HepG2 (cell line): ENCODE measurements around the gene APOC4. TPM values are rescaled to one million over a fixed set of nuclear protein-coding genes. Genes with fewer than 3 reads are reported as not detected.

ENCODE experiments used
- ATAC-seq: fragments of 200-7000 bp; cut with Tn5 transposase; 3 replicates; pipeline ENCODE4 v1.9.1; 2020; ENCODE audit warnings: mild to moderate bottlenecking, moderate library complexity
- BruUV-seq: library from RNA; stranded (reverse); fragments of 400-500 nt; replicated peaks from 2 replicates; lab custom pipeline; 2021; lab: Mats Ljungman, UMichigan
- CTCF ChIA-PET: fragments of 300-600 bp; formaldehyde crosslinking; extraction: SDS; loops from one replicate; lab custom pipeline; 2021; ENCODE audit warnings: low total read pairs, inconsistent platforms, low intra/inter-chr PET ratio; lab: Yijun Ruan, JAX
- POLR2A ChIA-PET: fragments of 350-600 bp; sonication (Branson Sonifier 250); formaldehyde crosslinking; loops from one replicate; lab custom pipeline; 2020; ENCODE audit warnings: antibody characterized with exemption, inconsistent platforms; lab: Yijun Ruan, JAX
- DNase-seq: peaks from one replicate; pipeline ENCODE4 v3.0.0-alpha.2; 2015; ENCODE audit warnings: low spot score
- FAIRE-seq: peaks from 3 replicates; lab custom pipeline; 2011; peaks lifted over from hg19 to GRCh38; lab: Jason Lieb, UNC
- H2AFZ ChIP-seq: one replicate; pipeline ENCODE4 v1.6.1; 2011; ENCODE audit warnings: low read length, inconsistent platforms
- H3K27ac ChIP-seq: fragments of 300-600 bp; 3 replicates; pipeline ENCODE4 v1.8.0; 2011; ENCODE audit warnings: mixed run types, mild to moderate bottlenecking, mixed read lengths, low read length, inconsistent platforms; ENCODE audit not compliant: insufficient read depth; ENCODE audit errors: extremely low read length
- H3K27me3 ChIP-seq, 2 experiments: fragments of 200-600 bp in 1 of 2; 2 replicates in 1 of 2; 3 replicates in 1 of 2; pipeline versions ENCODE4 v1.6.0 to v1.8.0; 2011; ENCODE audit warnings: low read length in 2 of 2, mild to moderate bottlenecking in 2 of 2, moderate library complexity in 2 of 2, inconsistent platforms in 1 of 2; ENCODE audit not compliant: insufficient read depth in 2 of 2, control insufficient read depth in 1 of 2
- H3K36me3 ChIP-seq, 2 experiments: fragments of 200-600 bp in 1 of 2; replicated peaks in 1 of 2; 2 replicates in 1 of 2; 3 replicates in 1 of 2; pipeline versions ENCODE4 v1.5.1 to v1.8.0; 2011; ENCODE audit warnings: low read length in 2 of 2, inconsistent platforms in 1 of 2; ENCODE audit not compliant: insufficient read depth in 2 of 2, control insufficient read depth in 1 of 2
- H3K4me1 ChIP-seq: 2 replicates; pipeline ENCODE4 v1.5.1; 2012; ENCODE audit warnings: low read length, inconsistent platforms; ENCODE audit not compliant: insufficient read depth
- H3K4me2 ChIP-seq: 2 replicates; pipeline ENCODE4 v1.6.0; 2011; ENCODE audit warnings: low read depth, low read length, inconsistent platforms
- H3K4me3 ChIP-seq, 3 experiments: fragments of 200-600 bp in 1 of 3; sonication (generic), shearing (Covaris generic) in 1 of 3; replicated peaks in 1 of 3; 2 replicates each; pipeline ENCODE4 v1.5.1; 2011 to 2016; ENCODE audit warnings: low read length in 3 of 3, inconsistent platforms in 2 of 3, low read depth in 2 of 3, mild to moderate bottlenecking in 2 of 3, control low read depth in 1 of 3, mixed read lengths in 1 of 3; ENCODE audit not compliant: insufficient read depth in 1 of 3
- H3K79me2 ChIP-seq: one replicate; pipeline ENCODE4 v1.6.1; 2011; ENCODE audit warnings: low read length, inconsistent platforms; ENCODE audit not compliant: insufficient read depth
- H3K9ac ChIP-seq: 2 replicates; pipeline ENCODE4 v1.6.0; 2011; ENCODE audit warnings: mild to moderate bottlenecking, low read depth, low read length, inconsistent platforms; ENCODE audit not compliant: insufficient read depth
- H3K9me3 ChIP-seq: 2 replicates; pipeline ENCODE4 v1.5.1; 2012; ENCODE audit warnings: mild to moderate bottlenecking, low read length
- H4K20me1 ChIP-seq: 2 replicates; pipeline ENCODE4 v1.6.0; 2011; ENCODE audit warnings: inconsistent platforms, mild to moderate bottlenecking, low read length, moderate library complexity; ENCODE audit not compliant: insufficient read depth
- ATAD3A ChIP-seq: sonication (generic); formaldehyde crosslinking; IDR thresholded peaks from 2 replicates; pipeline ENCODE4 v1.4.0; 2020; ENCODE audit warnings: missing genetic modification reagents
- CBX5 ChIP-seq: sonication (generic); formaldehyde crosslinking; IDR thresholded peaks from 2 replicates; pipeline ENCODE4 v1.4.0; 2020; ENCODE audit warnings: missing genetic modification reagents, borderline replicate concordance
- ISL2 ChIP-seq: sonication (generic); formaldehyde crosslinking; IDR thresholded peaks from 2 replicates; pipeline ENCODE4 v1.5.0; 2020; ENCODE audit warnings: missing genetic modification reagents
- KLF12 ChIP-seq: sonication (generic); formaldehyde crosslinking; IDR thresholded peaks from 2 replicates; pipeline ENCODE4 v1.4.0; 2020; ENCODE audit warnings: missing genetic modification reagents, borderline replicate concordance
- NFYC ChIP-seq: IDR thresholded peaks from 2 replicates; pipeline ENCODE4 v1.6.1; 2016; ENCODE audit warnings: missing genetic modification reagents, missing compliant biosample characterization
- PLRG1 ChIP-seq: fragments of 450-650 bp; conservative IDR thresholded peaks from 2 replicates; pipeline ENCODE4 v1.6.1; 2016
- ZFP90 ChIP-seq: sonication (generic); formaldehyde crosslinking; IDR thresholded peaks from 2 replicates; pipeline ENCODE4 v1.8.0; 2022; ENCODE audit warnings: missing genetic modification reagents, mild to moderate bottlenecking, inconsistent platforms, borderline replicate concordance
- ZSCAN9 ChIP-seq: IDR thresholded peaks from 2 replicates; pipeline ENCODE4 v1.6.1; 2016; ENCODE audit warnings: borderline replicate concordance
- WGBS: methylation state at CpG from one replicate; pipeline ENCODE4 v1.1.6; 2017; ENCODE audit warnings: low lambda C conversion rate; 5-methylcytosine and 5-hydroxymethylcytosine counted together
- in situ Hi-C: cut with HindIII; loops from 2 replicates; pipeline ENCODE4 v1.10.0; 2017; ENCODE audit warnings: low pct_unique_long_range_greater_than_20kb; ENCODE audit not compliant: extremely low pct_ligation_motif_present
- intact Hi-C: fragments of 100-400 bp; cut with micrococcal nuclease; formaldehyde crosslinking; loops from one replicate; pipeline ENCODE4 v1.10.0; 2022; ENCODE audit not compliant: unreplicated experiment
- polyA plus RNA-seq, 8 experiments: library from polyadenylated mRNA; depleted of rRNA in 3 of 8; stranded (reverse) in 7 of 8; unstranded in 1 of 8; fragments of >200 nt; fragmentation: Illumina TruSeq in 4 of 8; extraction: Trizol in 4 of 8; gene quantifications; 2 replicates each; pipeline versions ENCODE4 v1.2.1 to v1.2.3, GENCODE V29; 2011 to 2016; ENCODE audit warnings: low read depth in 4 of 8, missing spikeins in 1 of 8, mixed read lengths in 1 of 8; ENCODE audit not compliant: insufficient read depth in 1 of 8
- total RNA-seq, 5 experiments: library from RNA; depleted of rRNA; stranded (reverse); fragments of >200 nt; fragmentation: Illumina TruSeq; extraction: Trizol; gene quantifications; 2 replicates each; pipeline ENCODE4 v1.2.3, GENCODE V29; 2016; ENCODE audit warnings: low read depth in 1 of 5
- TF ChIP-seq, protein P1 (sequence below): sonication (generic); formaldehyde crosslinking; IDR thresholded peaks from 2 replicates; pipeline ENCODE4 v1.8.0; 2022; ENCODE audit warnings: mild to moderate bottlenecking, missing genetic modification reagents
- TF ChIP-seq, protein P2 (sequence below), 2 experiments: fragments of 450-650 bp in 1 of 2; sonication (generic) in 1 of 2; formaldehyde crosslinking; IDR thresholded peaks; 2 replicates each; pipeline versions ENCODE4 v1.5.0 to v1.8.0; 2020 to 2022; ENCODE audit warnings: mild to moderate bottlenecking in 1 of 2, missing genetic modification reagents in 1 of 2
- TF ChIP-seq, protein P3 (sequence below): sonication (generic); formaldehyde crosslinking; IDR thresholded peaks from 2 replicates; pipeline ENCODE4 v1.8.1; 2023; ENCODE audit warnings: mild to moderate bottlenecking, inconsistent platforms, moderate library complexity, missing genetic modification reagents, borderline replicate concordance
- TF ChIP-seq, protein P4 (sequence below): sonication (generic); formaldehyde crosslinking; IDR thresholded peaks from 2 replicates; pipeline ENCODE4 v1.4.0; 2020; ENCODE audit warnings: missing genetic modification reagents, mild to moderate bottlenecking, borderline replicate concordance
- TF ChIP-seq, protein P5 (sequence below): sonication (generic); formaldehyde crosslinking; IDR thresholded peaks from 2 replicates; pipeline ENCODE4 v1.4.0; 2020; ENCODE audit warnings: missing genetic modification reagents, borderline replicate concordance

The APOC4 gene
- total and polyA plus RNA-seq, 2 of the 13 experiments (the other 11 are each of a cell fraction or from before 2014, with no cell fraction given): 0.46 TPM; not detected in 1

DNA sequence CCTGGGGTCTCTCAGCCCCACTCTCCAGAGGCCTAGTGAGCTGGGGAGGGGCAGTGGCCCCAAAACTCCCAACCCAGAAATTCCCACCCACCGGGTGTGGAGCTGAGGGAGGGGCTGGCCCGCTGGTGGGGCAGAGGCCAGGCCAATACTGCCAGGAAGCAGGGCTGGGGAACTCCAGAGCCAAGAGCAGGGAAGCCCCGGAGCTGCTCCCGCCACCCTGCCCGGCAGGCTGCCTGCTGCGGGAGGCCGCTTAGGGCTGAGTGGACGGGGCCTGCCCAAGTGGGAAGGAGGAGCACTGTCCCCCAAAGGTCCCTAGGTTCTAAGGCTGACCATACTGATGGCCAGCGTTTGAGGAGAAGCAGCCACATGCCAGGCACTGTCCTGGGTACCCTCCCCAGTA is 46.2 kb downstream of the APOC4 start:
- Histone ChIP-seq H3K4me1 (no peaks in the 10 kb centered on the region), H3K9me3 (no peaks in the 10 kb centered on the region), H3K27ac (no peak overlapping the region), H3K79me2 (no peaks in the 10 kb centered on the region), H3K9ac (no peak overlapping the region), H4K20me1 (no peaks in the 10 kb centered on the region), H2AFZ (no peak overlapping the region), H3K4me3 (no peak overlapping the region), H3K36me3 (peaks cover 20 to 62% of the 10 kb centered on the region in 2 experiments), H3K27me3 (no peaks in the 10 kb centered on the region), H3K4me2 (no peak overlapping the region)
- DNase-seq (no peak), FAIRE-seq (no peak), ATAC-seq (no peak)
- TF ChIP-seq ZFP90 (CRISPR knock-in tag) (no peak), ZSCAN9 (CRISPR knock-in tag) (no peak), PLRG1 (no peak), KLF12 (no peak), ATAD3A (no peak), ISL2 (CRISPR knock-in tag) (no peak), CBX5 (CRISPR knock-in tag) (no peak), NFYC (CRISPR knock-in tag) (no peak)
- TF ChIP-seq, protein P1, sequence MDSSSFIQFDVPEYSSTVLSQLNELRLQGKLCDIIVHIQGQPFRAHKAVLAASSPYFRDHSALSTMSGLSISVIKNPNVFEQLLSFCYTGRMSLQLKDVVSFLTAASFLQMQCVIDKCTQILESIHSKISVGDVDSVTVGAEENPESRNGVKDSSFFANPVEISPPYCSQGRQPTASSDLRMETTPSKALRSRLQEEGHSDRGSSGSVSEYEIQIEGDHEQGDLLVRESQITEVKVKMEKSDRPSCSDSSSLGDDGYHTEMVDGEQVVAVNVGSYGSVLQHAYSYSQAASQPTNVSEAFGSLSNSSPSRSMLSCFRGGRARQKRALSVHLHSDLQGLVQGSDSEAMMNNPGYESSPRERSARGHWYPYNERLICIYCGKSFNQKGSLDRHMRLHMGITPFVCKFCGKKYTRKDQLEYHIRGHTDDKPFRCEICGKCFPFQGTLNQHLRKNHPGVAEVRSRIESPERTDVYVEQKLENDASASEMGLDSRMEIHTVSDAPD (CRISPR knock-in tag): no peak
- TF ChIP-seq, protein P2, sequence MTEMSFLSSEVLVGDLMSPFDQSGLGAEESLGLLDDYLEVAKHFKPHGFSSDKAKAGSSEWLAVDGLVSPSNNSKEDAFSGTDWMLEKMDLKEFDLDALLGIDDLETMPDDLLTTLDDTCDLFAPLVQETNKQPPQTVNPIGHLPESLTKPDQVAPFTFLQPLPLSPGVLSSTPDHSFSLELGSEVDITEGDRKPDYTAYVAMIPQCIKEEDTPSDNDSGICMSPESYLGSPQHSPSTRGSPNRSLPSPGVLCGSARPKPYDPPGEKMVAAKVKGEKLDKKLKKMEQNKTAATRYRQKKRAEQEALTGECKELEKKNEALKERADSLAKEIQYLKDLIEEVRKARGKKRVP (CRISPR knock-in tag; IDR thresholded peaks at IDR 0.05): no peak
- TF ChIP-seq, protein P3, sequence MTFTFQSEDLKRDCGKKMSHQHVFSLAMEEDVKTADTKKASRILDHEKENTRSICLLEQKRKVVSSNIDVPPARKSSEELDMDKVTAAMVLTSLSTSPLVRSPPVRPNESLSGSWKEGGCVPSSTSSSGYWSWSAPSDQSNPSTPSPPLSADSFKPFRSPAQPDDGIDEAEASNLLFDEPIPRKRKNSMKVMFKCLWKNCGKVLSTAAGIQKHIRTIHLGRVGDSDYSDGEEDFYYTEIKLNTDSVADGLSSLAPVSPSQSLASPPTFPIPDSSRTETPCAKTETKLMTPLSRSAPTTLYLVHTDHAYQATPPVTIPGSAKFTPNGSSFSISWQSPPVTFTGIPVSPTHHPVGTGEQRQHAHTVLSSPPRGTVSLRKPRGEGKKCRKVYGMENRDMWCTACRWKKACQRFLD: no peak
- TF ChIP-seq, protein P4, sequence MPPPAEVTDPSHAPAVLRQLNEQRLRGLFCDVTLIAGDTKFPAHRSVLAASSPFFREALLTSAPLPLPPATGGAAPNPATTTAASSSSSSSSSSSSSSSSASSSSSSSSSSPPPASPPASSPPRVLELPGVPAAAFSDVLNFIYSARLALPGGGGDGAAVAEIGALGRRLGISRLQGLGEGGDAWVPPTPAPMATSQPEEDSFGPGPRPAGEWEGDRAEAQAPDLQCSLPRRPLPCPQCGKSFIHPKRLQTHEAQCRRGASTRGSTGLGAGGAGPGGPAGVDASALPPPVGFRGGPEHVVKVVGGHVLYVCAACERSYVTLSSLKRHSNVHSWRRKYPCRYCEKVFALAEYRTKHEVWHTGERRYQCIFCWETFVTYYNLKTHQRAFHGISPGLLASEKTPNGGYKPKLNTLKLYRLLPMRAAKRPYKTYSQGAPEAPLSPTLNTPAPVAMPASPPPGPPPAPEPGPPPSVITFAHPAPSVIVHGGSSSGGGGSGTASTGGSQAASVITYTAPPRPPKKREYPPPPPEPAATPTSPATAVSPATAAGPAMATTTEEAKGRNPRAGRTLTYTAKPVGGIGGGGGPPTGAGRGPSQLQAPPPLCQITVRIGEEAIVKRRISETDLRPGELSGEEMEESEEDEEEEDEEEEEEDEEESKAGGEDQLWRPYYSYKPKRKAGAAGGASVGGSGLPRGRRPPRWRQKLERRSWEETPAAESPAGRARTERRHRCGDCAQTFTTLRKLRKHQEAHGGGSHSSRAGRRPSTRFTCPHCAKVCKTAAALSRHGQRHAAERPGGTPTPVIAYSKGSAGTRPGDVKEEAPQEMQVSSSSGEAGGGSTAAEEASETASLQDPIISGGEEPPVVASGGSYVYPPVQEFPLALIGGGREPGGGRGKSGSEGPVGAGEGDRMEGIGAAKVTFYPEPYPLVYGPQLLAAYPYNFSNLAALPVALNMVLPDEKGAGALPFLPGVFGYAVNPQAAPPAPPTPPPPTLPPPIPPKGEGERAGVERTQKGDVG (CRISPR knock-in tag): no peak
- TF ChIP-seq, protein P5, sequence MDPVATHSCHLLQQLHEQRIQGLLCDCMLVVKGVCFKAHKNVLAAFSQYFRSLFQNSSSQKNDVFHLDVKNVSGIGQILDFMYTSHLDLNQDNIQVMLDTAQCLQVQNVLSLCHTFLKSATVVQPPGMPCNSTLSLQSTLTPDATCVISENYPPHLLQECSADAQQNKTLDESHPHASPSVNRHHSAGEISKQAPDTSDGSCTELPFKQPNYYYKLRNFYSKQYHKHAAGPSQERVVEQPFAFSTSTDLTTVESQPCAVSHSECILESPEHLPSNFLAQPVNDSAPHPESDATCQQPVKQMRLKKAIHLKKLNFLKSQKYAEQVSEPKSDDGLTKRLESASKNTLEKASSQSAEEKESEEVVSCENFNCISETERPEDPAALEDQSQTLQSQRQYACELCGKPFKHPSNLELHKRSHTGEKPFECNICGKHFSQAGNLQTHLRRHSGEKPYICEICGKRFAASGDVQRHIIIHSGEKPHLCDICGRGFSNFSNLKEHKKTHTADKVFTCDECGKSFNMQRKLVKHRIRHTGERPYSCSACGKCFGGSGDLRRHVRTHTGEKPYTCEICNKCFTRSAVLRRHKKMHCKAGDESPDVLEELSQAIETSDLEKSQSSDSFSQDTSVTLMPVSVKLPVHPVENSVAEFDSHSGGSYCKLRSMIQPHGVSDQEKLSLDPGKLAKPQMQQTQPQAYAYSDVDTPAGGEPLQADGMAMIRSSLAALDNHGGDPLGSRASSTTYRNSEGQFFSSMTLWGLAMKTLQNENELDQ: no peak
- 95% methylated on average over 7 of the region's 9 CpGs for WGBS
- BruUV-seq: no TSS peak
- intact Hi-C loops: no loop called here
- ChIA-PET CTCF (no interaction called here), POLR2A (no interaction called here)
- in situ Hi-C loops: no loop called here
